ENCODE data around the gene SMOC2.

- TF ChIP-seq POLR2A (IDR thresholded peaks at IDR 0.05) (no peak), CTCF (IDR thresholded peaks at IDR 0.05) (no peak)
Measured at GRCh38 chr6:168542301-168542700, 101.3 kb downstream of the SMOC2 start.
